PC-3 (cell line): ENCODE data around the gene SLC9A9.

Experiments
- CTCF ChIP-seq: fragments of 300-600 bp; sonication (generic); conservative IDR thresholded peaks from 2 replicates; pipeline ENCODE4 v1.5.1; 2017; ENCODE audit warnings: antibody characterized with exemption, low read depth, mild to moderate bottlenecking, low read length
- EZH2 ChIP-seq: fragments of 300-600 bp; sonication (generic); IDR thresholded peaks from one replicate; pipeline ENCODE4 v1.6.1; 2017; ENCODE audit warnings: antibody characterized with exemption, mild to moderate bottlenecking, low read length; ENCODE audit not compliant: unreplicated experiment
- EZH2phosphoT487 ChIP-seq: fragments of 300-600 bp; sonication (generic); IDR thresholded peaks from 2 replicates; pipeline ENCODE4 v1.6.1; 2018; ENCODE audit warnings: mild to moderate bottlenecking, antibody characterized with exemption, low read length, borderline replicate concordance

- TF ChIP-seq CTCF (peak; percentile 39; the same call in 1 of the 2 replicates), EZH2phosphoT487 (no peak), EZH2 (no peak)
Measured at GRCh38 chr3:143697975-143698374, 150.3 kb downstream of the SLC9A9 start.
